Neural cell (in vitro differentiated cells): Measurements from ENCODE around the gene RIBC1. TPM values are rescaled to one million over a fixed set of nuclear protein-coding genes. Genes with fewer than 3 reads are reported as not detected.

ENCODE experiments used
- H2AFZ ChIP-seq: fragments of 200-600, 300-800 bp; sonication (generic), shearing (Covaris generic); 2 replicates; pipeline ENCODE4 v1.6.0; 2014; ENCODE audit warnings: low read depth, mild to moderate bottlenecking, antibody characterized with exemption, low read length, moderate library complexity
- H3F3A ChIP-seq: fragments of 200-600 bp; shearing (Covaris generic); 2 replicates; pipeline ENCODE4 v1.6.1; 2016; ENCODE audit warnings: mild to moderate bottlenecking, moderate library complexity, mixed read lengths, antibody characterized with exemption, low read length; ENCODE audit not compliant: insufficient read depth, poor library complexity, severe bottlenecking
- H3K27ac ChIP-seq: fragments of 200-600, 300-800 bp; sonication (generic), shearing (Covaris generic); 2 replicates; pipeline ENCODE4 v1.5.1; 2014; ENCODE audit warnings: mild to moderate bottlenecking, low read length, moderate library complexity
- H3K27me3 ChIP-seq: fragments of 300-800, 200-600 bp; sonication (generic), shearing (Covaris generic); 2 replicates; pipeline ENCODE4 v1.6.0; 2014; ENCODE audit warnings: mild to moderate bottlenecking, low read depth, low read length, moderate library complexity; ENCODE audit not compliant: insufficient read depth
- H3K36me3 ChIP-seq: fragments of 300-800, 200-600 bp; sonication (generic), shearing (Covaris generic); 2 replicates; pipeline ENCODE4 v1.5.1; 2014; ENCODE audit warnings: mild to moderate bottlenecking, antibody characterized with exemption, low read length, moderate library complexity; ENCODE audit not compliant: insufficient read depth
- H3K4me2 ChIP-seq: fragments of 300-800, 200-600 bp; sonication (generic), shearing (Covaris generic); 2 replicates; pipeline ENCODE4 v1.6.0; 2014; ENCODE audit warnings: mild to moderate bottlenecking, low read length
- H3K4me3 ChIP-seq: fragments of 300-800, 200-600 bp; sonication (generic), shearing (Covaris generic); 2 replicates; pipeline ENCODE4 v1.5.1; 2014; ENCODE audit warnings: mild to moderate bottlenecking, low read length, moderate library complexity
- H3K79me2 ChIP-seq: fragments of 200-600 bp; shearing (Covaris generic); replicated peaks from 2 replicates; pipeline ENCODE4 v1.6.0; 2014; ENCODE audit warnings: mild to moderate bottlenecking, low read length, moderate library complexity; ENCODE audit not compliant: insufficient read depth
- H3K9ac ChIP-seq: fragments of 300-800, 200-600 bp; sonication (generic), shearing (Covaris generic); 2 replicates; pipeline ENCODE4 v1.6.1; 2016; ENCODE audit warnings: mild to moderate bottlenecking, low read length, mixed read lengths
- H3K9me2 ChIP-seq: fragments of 200-600 bp; shearing (Covaris generic); 2 replicates; pipeline ENCODE4 v1.6.1; 2016; ENCODE audit warnings: mild to moderate bottlenecking, low read length, mixed read lengths; ENCODE audit not compliant: insufficient read depth
- H3K9me3 ChIP-seq: fragments of 200-600, 300-800 bp; sonication (generic), shearing (Covaris generic); 2 replicates; pipeline ENCODE4 v1.6.1; 2016; ENCODE audit warnings: mild to moderate bottlenecking, mixed run types, low read length, moderate library complexity, mixed read lengths
- H4K20me1 ChIP-seq: fragments of 200-600 bp; shearing (Covaris generic); 2 replicates; pipeline ENCODE4 v1.6.1; 2016; ENCODE audit warnings: mild to moderate bottlenecking, mixed run types; ENCODE audit not compliant: insufficient read depth
- CTCF ChIP-seq: fragments of 450-650 bp; IDR thresholded peaks from 2 replicates; pipeline ENCODE4 v1.5.1; 2014; ENCODE audit warnings: antibody characterized with exemption, mild to moderate bottlenecking, moderate library complexity; ENCODE audit not compliant: poor library complexity, severe bottlenecking
- EP300 ChIP-seq: fragments of 450-650 bp; conservative IDR thresholded peaks from 2 replicates; pipeline ENCODE4 v1.6.1; 2014; ENCODE audit warnings: antibody characterized with exemption, mild to moderate bottlenecking, moderate library complexity; ENCODE audit not compliant: poor library complexity, severe bottlenecking
- EZH2 ChIP-seq: fragments of 200-600, 300-800 bp; shearing (Covaris generic), sonication (generic); IDR thresholded peaks from 2 replicates; pipeline ENCODE4 v1.6.1; 2014; ENCODE audit warnings: antibody characterized with exemption, low read length, borderline replicate concordance, mild to moderate bottlenecking; ENCODE audit not compliant: insufficient read depth, poor library complexity, severe bottlenecking
- MXI1 ChIP-seq: fragments of 450-650 bp; conservative IDR thresholded peaks from 2 replicates; pipeline ENCODE4 v1.6.1; 2014; ENCODE audit warnings: antibody characterized with exemption, mild to moderate bottlenecking; ENCODE audit not compliant: poor library complexity, severe bottlenecking
- POLR2AphosphoS5 ChIP-seq: IDR thresholded peaks from 2 replicates; pipeline ENCODE4 v1.6.1; 2012
- RAD21 ChIP-seq: fragments of 450-650 bp; conservative IDR thresholded peaks from 2 replicates; pipeline ENCODE4 v1.6.1; 2014; ENCODE audit warnings: antibody characterized with exemption, mild to moderate bottlenecking, moderate library complexity
- REST ChIP-seq: IDR thresholded peaks from 2 replicates; pipeline ENCODE4 v1.6.1; 2012; ENCODE audit warnings: borderline replicate concordance
- SMC3 ChIP-seq: fragments of 450-650 bp; conservative IDR thresholded peaks from 2 replicates; pipeline ENCODE4 v1.6.1; 2014; ENCODE audit warnings: antibody characterized with exemption, mild to moderate bottlenecking, moderate library complexity; ENCODE audit not compliant: poor library complexity
- TAF1 ChIP-seq: IDR thresholded peaks from 2 replicates; pipeline ENCODE4 v1.6.1; 2012; ENCODE audit warnings: low read depth
- polyA plus RNA-seq: library from polyadenylated mRNA; depleted of rRNA; stranded (reverse); fragments of >200 nt; gene quantifications from 2 replicates; pipeline ENCODE4 v1.2.3, GENCODE V29; 2014

RIBC1 gene
- polyA plus RNA-seq, 1 donor from 2014 or later: 0.84 TPM

DNA sequence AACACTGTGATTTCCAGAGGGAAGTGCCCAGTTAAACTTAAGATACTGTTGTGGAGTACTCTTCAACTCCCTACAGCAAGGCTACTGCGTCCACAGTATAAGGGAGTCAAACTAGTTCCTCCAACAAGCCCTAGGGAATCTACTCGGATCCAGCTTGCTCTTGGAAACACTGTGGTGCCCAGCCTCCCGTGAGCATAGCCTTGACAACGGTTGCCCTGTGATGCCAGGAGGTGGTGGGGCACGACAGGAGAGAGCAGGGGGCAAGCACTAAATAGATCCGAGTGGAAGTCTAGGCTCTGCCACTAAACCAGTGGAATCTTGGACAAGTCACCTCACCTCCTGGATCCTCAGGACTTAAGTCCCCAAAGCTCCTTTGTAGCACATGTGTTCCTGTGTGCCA is 45.8 kb upstream of the RIBC1 start:
- Histone ChIP-seq H4K20me1 (no peaks in the 10 kb centered on the region), H3K9me2 (no peaks in the 10 kb centered on the region), H3F3A (no peaks in the 10 kb centered on the region), H3K36me3 (no peaks in the 10 kb centered on the region), H3K79me2 (no peaks in the 10 kb centered on the region), H3K4me3 (no peak overlapping the region), H2AFZ (no peak overlapping the region), H3K4me2 (no peak overlapping the region), H3K27me3 (no peaks in the 10 kb centered on the region), H3K27ac (no peak overlapping the region), H3K9me3 (no peaks in the 10 kb centered on the region), H3K9ac (no peak overlapping the region)
- no peak for TF ChIP-seq SMC3
- no peak for TF ChIP-seq POLR2AphosphoS5
- TF ChIP-seq EZH2: no peak
- TF ChIP-seq REST: no peak
- no peak for TF ChIP-seq CTCF
- TF ChIP-seq MXI1: no peak
- no peak for TF ChIP-seq RAD21
- no peak for TF ChIP-seq EP300
- no peak for TF ChIP-seq TAF1

DNA sequence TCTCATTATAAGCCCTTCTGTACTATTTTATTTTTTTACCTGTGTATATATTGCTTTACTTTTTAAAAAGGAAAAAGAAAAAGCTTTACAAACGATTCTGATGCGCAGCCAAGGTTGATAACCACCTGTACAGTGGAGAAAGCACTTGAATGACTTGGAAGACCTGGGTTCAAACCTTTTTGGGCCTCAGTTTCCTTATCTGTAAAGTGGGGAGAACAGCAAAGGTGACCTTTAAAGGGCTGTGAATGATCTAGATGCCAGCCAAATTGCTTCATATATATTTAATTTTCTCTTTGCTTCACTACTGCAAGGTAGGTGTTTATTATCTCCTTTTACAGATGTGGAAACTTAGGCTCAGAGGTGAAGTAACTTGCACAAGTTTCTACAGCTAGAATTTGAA is 45.2 kb upstream of the RIBC1 start:
- H3K36me3 ChIP-seq: no peaks in the 10 kb centered on the region
- no peaks in the 10 kb centered on the region for H3K9me2 ChIP-seq
- TF ChIP-seq MXI1 (no peak), EZH2 (no peak), POLR2AphosphoS5 (no peak), REST (no peak), SMC3 (no peak), EP300 (no peak), CTCF (no peak), RAD21 (no peak), TAF1 (no peak)
- no peak overlapping the region for H3K9ac ChIP-seq
- H2AFZ ChIP-seq: no peak overlapping the region
- no peak overlapping the region for H3K4me2 ChIP-seq
- H3K27me3 ChIP-seq: no peaks in the 10 kb centered on the region
- no peaks in the 10 kb centered on the region for H3F3A ChIP-seq
- no peaks in the 10 kb centered on the region for H3K9me3 ChIP-seq
- H3K27ac ChIP-seq: no peak overlapping the region
- no peaks in the 10 kb centered on the region for H4K20me1 ChIP-seq
- no peaks in the 10 kb centered on the region for H3K79me2 ChIP-seq
- no peak overlapping the region for H3K4me3 ChIP-seq
